SK-N-SH treated with all-trans-retinoic acid at 6 μM for 48 hours (cell line): ENCODE results near the gene FOXK1.
A peak's percentile ranks its signal among the peaks of the same experiment; 100 is the strongest.

Source experiments
- ATAC-seq: fragments of 200-7000 bp; cut with Tn5 transposase; 3 replicates; pipeline ENCODE4 v1.9.1; 2020; ENCODE audit warnings: mild to moderate bottlenecking, moderate library complexity
- ARNTL ChIP-seq: fragments of 450-650 bp; formaldehyde crosslinking; IDR thresholded peaks from 2 replicates; pipeline ENCODE4 v1.5.0; 2020; ENCODE audit warnings: low read depth, mild to moderate bottlenecking, moderate library complexity, borderline replicate concordance
- BACH2 ChIP-seq: fragments of 250-450 bp; sonication (Bioruptor Pico); IDR thresholded peaks from 2 replicates; pipeline ENCODE4 v1.9.0; 2021; ENCODE audit warnings: mild to moderate bottlenecking, borderline replicate concordance
- CREB5 ChIP-seq: fragments of 250-450 bp; sonication (Bioruptor Pico); IDR thresholded peaks from 2 replicates; pipeline ENCODE4 v1.5.1; 2020; ENCODE audit warnings: low read depth, mild to moderate bottlenecking, moderate library complexity
- CSDC2 ChIP-seq: fragments of 250-450 bp; sonication (Bioruptor Pico); IDR thresholded peaks from 2 replicates; pipeline ENCODE4 v1.5.0; 2020; ENCODE audit warnings: mild to moderate bottlenecking, moderate library complexity
- ESRRG ChIP-seq: fragments of 250-450 bp; sonication (Bioruptor Pico); IDR thresholded peaks from 2 replicates; pipeline ENCODE4 v1.6.1; 2021; ENCODE audit warnings: mild to moderate bottlenecking
- GLIS3 ChIP-seq: fragments of 250-450 bp; sonication (Bioruptor Pico); IDR thresholded peaks from 2 replicates; pipeline ENCODE4 v1.5.0; 2020; ENCODE audit warnings: mild to moderate bottlenecking, moderate library complexity
- ISL1 ChIP-seq: fragments of 250-450 bp; sonication (Bioruptor Pico); IDR thresholded peaks from 2 replicates; pipeline ENCODE4 v2.1.2; 2022; ENCODE audit warnings: mild to moderate bottlenecking, moderate library complexity
- OSR1 ChIP-seq: fragments of 250-450 bp; sonication (Bioruptor Pico); IDR thresholded peaks from 2 replicates; pipeline ENCODE4 v1.8.0; 2022; ENCODE audit warnings: moderate library complexity, mild to moderate bottlenecking, inconsistent platforms
- PATZ1 ChIP-seq: fragments of 250-450 bp; sonication (Bioruptor Pico); IDR thresholded peaks from 2 replicates; pipeline ENCODE4 v1.8.0; 2020; ENCODE audit warnings: mild to moderate bottlenecking, moderate library complexity, borderline replicate concordance
- PPARA ChIP-seq: fragments of 250-450 bp; sonication (Bioruptor Pico); IDR thresholded peaks from 2 replicates; pipeline ENCODE4 v1.5.0; 2020; ENCODE audit warnings: mild to moderate bottlenecking, borderline replicate concordance
- RARB ChIP-seq: fragments of 250-450 bp; sonication (Bioruptor Pico); IDR thresholded peaks from 2 replicates; pipeline ENCODE4 v1.8.0; 2021; ENCODE audit warnings: mild to moderate bottlenecking, moderate library complexity
- SNAI2 ChIP-seq: fragments of 250-450 bp; sonication (Bioruptor Pico); IDR thresholded peaks from 2 replicates; pipeline ENCODE4 v1.5.0; 2020; ENCODE audit warnings: mild to moderate bottlenecking, moderate library complexity
- TCF4 ChIP-seq: fragments of 250-450 bp; sonication (Bioruptor Pico); IDR thresholded peaks from 2 replicates; pipeline ENCODE4 v1.8.0; 2021; ENCODE audit warnings: mild to moderate bottlenecking, moderate library complexity, borderline replicate concordance
- TOX ChIP-seq: fragments of 250-450 bp; sonication (Bioruptor Pico); IDR thresholded peaks from 2 replicates; pipeline ENCODE4 v1.8.0; 2021; ENCODE audit warnings: mild to moderate bottlenecking, moderate library complexity, borderline replicate concordance
- ZC3H10 ChIP-seq: fragments of 250-450 bp; sonication (Bioruptor Pico); IDR thresholded peaks from 2 replicates; pipeline ENCODE4 v1.5.1; 2021; ENCODE audit warnings: mild to moderate bottlenecking, moderate library complexity
- ZFP3 ChIP-seq: fragments of 250-450 bp; sonication (Bioruptor Pico); IDR thresholded peaks from 2 replicates; pipeline ENCODE4 v1.5.0; 2020; ENCODE audit warnings: mild to moderate bottlenecking, moderate library complexity
- ZFP30 ChIP-seq: fragments of 450-650 bp; formaldehyde crosslinking; IDR thresholded peaks from 2 replicates; pipeline ENCODE4 v1.5.0; 2022; ENCODE audit warnings: mild to moderate bottlenecking, moderate library complexity
- ZNF565 ChIP-seq: fragments of 450-650 bp; formaldehyde crosslinking; conservative IDR thresholded peaks from 2 replicates; pipeline ENCODE4 v1.5.0; 2020; ENCODE audit warnings: low read depth, mild to moderate bottlenecking, moderate library complexity
- ZNF8 ChIP-seq: fragments of 450-650 bp; formaldehyde crosslinking; IDR thresholded peaks from 2 replicates; pipeline ENCODE4 v1.5.0; 2020; ENCODE audit warnings: mild to moderate bottlenecking, moderate library complexity
- TF ChIP-seq, protein P1 (sequence below): fragments of 250-450 bp; sonication (Bioruptor Pico); IDR thresholded peaks from 2 replicates; pipeline ENCODE4 v1.5.1; 2021; ENCODE audit warnings: mild to moderate bottlenecking, moderate library complexity
- TF ChIP-seq, protein P2 (sequence below): fragments of 250-450 bp; sonication (Bioruptor Pico); IDR thresholded peaks from 2 replicates; pipeline ENCODE4 v1.8.0; 2021; ENCODE audit warnings: low read depth, mild to moderate bottlenecking, moderate library complexity, borderline replicate concordance

Gene FOXK1

GRCh38 chr7:4738711-4739527 is 56.8 kb downstream of the FOXK1 start:
- TF ChIP-seq ISL1 (CRISPR knock-in tag) (peak; percentile 55), SNAI2 (CRISPR knock-in tag) (0 out of 2 replicates have a peak, but pooled peaks have one; percentile 36), ZFP3 (peak; percentile 66; the same call in 1 of the 2 replicates), PPARA (CRISPR knock-in tag) (no peak), CSDC2 (CRISPR knock-in tag) (no peak), BACH2 (CRISPR knock-in tag) (peak; percentile 7; the same call in 1 of the 2 replicates)
- peak; percentile 80 for ATAC-seq

DNA sequence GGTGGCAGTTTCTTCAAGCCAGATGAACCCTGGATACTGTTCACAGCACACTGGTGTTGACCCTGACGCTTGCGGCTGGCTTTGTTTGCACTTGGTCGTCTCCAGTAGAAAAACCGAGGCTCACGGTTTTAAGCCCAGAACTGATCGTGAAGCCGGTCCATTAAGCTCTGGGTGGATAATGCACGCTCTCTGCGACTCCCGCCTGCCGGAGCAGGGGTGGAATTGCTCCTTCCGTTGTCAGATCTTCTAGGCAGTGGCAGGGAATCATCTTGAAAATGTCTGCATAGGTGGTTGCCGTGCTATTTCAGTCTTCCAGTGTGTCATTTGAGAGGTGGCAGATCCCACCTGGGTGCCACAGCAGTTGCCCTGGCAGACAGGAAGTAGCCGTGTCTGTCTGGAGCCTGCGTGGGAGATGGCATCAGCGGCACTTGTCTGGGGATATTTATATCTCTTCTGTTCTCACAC is 57.5 kb downstream of the FOXK1 start:
- ATAC-seq, result no peak
- TF ChIP-seq ZNF565 (no peak), ARNTL (no peak), TCF4 (CRISPR knock-in tag) (no peak)
- TF ChIP-seq, protein P1, sequence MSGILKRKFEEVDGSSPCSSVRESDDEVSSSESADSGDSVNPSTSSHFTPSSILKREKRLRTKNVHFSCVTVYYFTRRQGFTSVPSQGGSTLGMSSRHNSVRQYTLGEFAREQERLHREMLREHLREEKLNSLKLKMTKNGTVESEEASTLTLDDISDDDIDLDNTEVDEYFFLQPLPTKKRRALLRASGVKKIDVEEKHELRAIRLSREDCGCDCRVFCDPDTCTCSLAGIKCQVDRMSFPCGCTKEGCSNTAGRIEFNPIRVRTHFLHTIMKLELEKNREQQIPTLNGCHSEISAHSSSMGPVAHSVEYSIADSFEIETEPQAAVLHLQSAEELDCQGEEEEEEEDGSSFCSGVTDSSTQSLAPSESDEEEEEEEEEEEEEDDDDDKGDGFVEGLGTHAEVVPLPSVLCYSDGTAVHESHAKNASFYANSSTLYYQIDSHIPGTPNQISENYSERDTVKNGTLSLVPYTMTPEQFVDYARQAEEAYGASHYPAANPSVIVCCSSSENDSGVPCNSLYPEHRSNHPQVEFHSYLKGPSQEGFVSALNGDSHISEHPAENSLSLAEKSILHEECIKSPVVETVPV, result no peak

DNA sequence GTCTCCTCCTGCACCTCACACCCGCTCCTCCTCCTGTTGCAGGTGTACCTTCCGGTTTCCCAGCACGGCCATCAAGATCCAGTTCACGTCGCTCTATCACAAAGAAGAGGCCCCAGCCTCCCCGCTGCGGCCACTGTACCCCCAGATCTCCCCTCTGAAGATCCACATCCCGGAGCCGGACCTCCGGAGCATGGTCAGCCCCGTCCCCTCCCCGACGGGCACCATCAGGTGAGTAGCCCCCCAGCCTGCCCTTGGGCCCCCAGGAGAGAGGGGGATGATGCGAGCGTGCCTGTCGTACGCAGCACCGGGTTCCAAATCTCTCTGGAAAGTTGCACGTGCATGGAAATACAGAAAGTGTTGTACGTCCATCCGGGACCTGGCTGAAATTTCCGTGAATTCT is 58.7 kb downstream of the FOXK1 start:
- ATAC-seq, result no peak
- TF ChIP-seq SNAI2 (CRISPR knock-in tag), result no peak
- TF ChIP-seq BACH2 (CRISPR knock-in tag), result no peak
- no peak for TF ChIP-seq ZNF8 (CRISPR knock-in tag)
- TF ChIP-seq, protein P2, sequence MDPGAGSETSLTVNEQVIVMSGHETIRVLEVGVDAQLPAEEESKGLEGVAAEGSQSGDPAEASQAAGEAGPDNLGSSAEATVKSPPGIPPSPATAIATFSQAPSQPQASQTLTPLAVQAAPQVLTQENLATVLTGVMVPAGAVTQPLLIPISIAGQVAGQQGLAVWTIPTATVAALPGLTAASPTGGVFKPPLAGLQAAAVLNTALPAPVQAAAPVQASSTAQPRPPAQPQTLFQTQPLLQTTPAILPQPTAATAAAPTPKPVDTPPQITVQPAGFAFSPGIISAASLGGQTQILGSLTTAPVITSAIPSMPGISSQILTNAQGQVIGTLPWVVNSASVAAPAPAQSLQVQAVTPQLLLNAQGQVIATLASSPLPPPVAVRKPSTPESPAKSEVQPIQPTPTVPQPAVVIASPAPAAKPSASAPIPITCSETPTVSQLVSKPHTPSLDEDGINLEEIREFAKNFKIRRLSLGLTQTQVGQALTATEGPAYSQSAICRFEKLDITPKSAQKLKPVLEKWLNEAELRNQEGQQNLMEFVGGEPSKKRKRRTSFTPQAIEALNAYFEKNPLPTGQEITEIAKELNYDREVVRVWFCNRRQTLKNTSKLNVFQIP (CRISPR knock-in tag), result no peak
- no peak for TF ChIP-seq PPARA (CRISPR knock-in tag)
- no peak for TF ChIP-seq GLIS3
- TF ChIP-seq ISL1 (CRISPR knock-in tag), result no peak
- TF ChIP-seq ZNF565, result no peak
- no peak for TF ChIP-seq RARB (CRISPR knock-in tag)
- TF ChIP-seq ZFP30, result no peak
- no peak for TF ChIP-seq OSR1 (CRISPR knock-in tag)
- TF ChIP-seq, protein P1, result no peak
- TF ChIP-seq CREB5, result no peak
- no peak for TF ChIP-seq PATZ1 (CRISPR knock-in tag)

DNA sequence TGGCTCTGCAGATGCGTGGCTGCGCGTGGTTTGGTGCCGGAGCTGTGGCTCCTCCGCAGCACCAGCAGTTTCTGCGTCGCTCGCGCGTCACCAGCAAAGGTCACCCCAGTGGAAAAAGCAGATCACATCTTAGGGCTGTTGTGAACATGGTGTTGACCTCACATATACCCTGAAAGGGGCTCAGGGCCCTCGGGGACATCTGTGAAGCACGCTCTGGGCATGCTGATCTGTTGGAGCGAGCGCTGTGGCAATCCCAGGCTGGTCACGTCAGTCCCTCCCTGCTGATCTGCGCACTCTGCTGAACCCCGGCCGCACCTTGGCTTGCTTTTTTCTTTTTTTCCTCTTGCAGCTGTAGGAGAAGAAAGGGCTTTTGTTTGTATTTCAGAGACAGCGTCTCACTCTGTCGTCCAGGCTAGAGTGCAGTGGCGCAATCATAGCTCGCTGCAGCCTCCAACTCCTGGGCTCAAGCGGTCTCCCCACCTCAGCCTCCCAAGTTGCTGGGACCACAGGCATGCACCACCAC is 60.0 kb downstream of the FOXK1 start:
- no peak for ATAC-seq
- no peak for TF ChIP-seq ZC3H10
- no peak for TF ChIP-seq ESRRG (CRISPR knock-in tag)
- no peak for TF ChIP-seq SNAI2 (CRISPR knock-in tag)
- TF ChIP-seq PPARA (CRISPR knock-in tag), result no peak
- TF ChIP-seq BACH2 (CRISPR knock-in tag), result no peak
- no peak for TF ChIP-seq ISL1 (CRISPR knock-in tag)
- TF ChIP-seq CREB5, result no peak
- TF ChIP-seq TOX (CRISPR knock-in tag), result no peak
- TF ChIP-seq ZFP3, result no peak
- TF ChIP-seq ZNF565, result no peak
- no peak for TF ChIP-seq TCF4 (CRISPR knock-in tag)
- TF ChIP-seq ARNTL, result no peak
- TF ChIP-seq RARB (CRISPR knock-in tag), result no peak
